ENCODE results near the gene HNRNPH2.

HNRNPH2 gene

DNA sequence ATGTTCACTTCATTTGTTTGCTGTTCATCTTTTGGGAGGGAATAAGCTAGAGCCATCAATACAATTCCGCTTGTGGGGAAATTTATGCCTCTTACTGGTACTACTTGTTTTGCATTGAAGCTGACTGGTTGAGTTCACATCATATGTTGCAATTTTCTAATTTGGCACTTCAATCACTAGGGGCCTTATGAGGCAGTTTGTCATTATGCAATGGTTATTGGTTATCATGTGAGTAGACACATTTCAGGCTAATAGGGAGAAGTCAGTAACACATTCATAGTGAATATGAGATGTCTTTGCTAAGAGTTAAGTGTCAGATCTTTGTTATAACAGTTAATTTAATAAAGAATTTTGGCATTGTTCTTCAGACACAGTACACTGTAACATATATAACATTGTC is 12.2 kb upstream of the HNRNPH2 start:
- DNase-seq (ENCODE audit: low spot score), result no peak

DNA sequence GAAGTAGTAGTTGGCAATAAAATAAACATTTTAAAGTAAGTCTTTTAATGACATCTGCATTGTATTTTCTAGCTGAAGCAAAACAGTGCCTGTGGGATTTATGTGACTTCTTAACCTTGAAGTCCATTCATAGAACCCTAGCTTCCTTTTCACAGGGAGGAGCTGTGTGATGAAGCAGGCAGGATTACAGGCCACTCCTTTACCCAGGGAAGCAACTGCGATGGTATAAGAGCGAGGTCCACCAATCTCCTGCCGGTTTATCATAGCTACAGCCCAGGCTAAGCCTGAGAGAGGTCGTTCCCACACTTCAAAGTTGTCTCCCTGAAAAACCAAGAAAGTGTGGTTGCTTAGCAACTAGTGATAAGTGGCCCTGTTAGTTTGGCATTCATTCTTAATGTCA is 10.2 kb upstream of the HNRNPH2 start:
- no peak for DNase-seq (ENCODE audit: low spot score)

DNA sequence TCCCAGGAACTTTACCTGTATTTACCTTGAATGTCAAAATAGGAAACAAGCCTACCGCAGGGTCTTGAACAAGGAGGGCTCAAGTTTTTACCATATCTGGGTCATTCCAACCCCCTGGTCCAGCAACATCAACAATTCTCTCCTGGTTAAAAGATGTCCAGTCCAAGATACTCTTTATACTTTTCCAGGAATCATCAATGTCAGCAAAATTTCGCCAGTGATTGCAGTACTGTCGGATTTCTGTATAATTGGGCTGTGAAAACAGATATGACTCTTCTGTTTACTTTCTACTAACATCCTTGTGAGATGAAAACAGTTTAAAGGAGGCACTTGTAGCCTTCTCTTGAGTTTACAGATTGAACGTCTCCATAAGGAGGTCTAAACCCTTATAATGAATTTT is 9.3 kb upstream of the HNRNPH2 start:
- DNase-seq (ENCODE audit: low spot score), result no peak

DNA sequence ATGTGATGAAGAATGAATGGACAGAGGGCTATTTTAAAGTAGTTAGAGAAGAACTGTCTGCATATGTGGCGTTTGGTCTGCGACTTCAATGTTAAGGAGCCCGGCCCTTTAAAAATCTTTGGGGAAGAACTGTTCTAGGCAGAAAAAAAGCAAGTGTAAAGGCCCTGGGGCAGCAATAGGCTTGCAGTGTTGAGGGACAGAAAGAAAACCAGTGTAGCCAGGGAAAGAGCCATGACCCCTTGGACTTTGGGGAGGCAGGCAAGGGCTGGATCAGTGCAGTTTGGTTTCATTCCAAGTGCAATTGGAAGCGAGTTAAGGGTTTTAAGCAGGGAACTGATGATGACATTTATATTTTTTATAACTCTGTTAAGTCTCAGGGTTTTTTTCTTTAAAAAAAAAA is 8.2 kb upstream of the HNRNPH2 start:
- no peak for DNase-seq (ENCODE audit: low spot score)

DNA sequence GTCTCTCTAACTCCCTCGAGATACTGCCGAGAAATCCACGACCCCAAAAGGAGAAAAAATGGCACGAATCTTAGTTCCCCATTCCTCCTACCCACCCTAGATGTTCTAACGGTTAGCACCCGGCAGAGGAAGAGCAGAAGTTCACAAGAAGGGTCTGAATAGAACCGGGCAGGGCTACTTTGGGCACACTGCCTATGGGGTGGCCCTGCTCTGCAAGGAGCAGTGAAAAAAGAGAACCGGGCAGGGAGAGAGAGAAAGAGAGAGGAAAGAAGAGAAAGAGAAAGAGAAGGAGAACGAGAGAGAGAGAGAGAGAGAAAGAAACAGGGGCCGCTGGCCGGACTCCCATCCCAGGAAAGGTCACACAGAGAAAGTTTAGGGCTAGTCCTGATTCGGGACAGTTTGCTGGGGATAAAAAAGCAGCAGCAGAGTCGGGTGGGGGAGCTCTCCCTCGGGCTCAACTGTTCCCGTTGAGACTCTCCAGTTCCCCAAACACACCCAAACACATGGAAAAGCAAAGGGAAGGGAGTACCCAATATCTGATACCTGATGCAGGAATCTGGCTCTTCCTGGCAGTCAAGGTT is 765 bp upstream of the HNRNPH2 start:
- no peak for DNase-seq (ENCODE audit: low spot score)

DNA sequence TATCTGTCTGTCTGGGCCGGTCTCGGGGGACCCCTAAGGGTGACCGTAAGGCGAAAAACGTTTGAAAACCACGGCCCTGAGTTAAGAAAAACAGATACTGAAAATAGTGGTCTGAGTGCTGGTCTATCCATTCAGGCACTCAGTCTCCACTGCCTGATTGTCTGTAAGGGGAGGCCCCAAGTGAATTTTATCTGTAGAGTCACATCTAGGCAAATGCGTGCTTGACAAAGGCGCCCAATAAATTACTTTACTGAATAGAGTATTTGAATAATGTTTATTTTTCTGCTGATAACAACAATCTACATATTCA is 465 bp downstream of the HNRNPH2 start:
- DNase-seq (ENCODE audit: low spot score), result no peak

DNA sequence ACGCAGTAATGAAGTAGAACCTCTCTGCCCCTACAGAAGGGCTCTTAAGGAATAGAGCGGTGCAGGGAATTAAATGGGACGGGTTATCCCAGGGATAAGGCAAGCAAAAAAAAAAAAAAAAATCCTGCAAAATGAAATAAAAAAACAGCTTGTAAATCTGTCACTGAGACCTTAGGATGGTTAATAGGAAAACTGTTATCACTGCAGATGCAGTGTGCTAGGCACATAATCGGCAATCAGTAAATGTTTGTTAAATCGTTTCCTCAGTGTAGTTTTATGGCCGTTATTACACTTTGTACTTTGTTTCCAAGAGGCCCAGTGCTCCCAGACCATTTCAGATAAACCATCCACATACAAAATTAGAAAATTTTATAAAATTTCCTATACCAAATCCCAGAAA is 1.0 kb downstream of the HNRNPH2 start:
- no peak for DNase-seq (ENCODE audit: low spot score)

DNA sequence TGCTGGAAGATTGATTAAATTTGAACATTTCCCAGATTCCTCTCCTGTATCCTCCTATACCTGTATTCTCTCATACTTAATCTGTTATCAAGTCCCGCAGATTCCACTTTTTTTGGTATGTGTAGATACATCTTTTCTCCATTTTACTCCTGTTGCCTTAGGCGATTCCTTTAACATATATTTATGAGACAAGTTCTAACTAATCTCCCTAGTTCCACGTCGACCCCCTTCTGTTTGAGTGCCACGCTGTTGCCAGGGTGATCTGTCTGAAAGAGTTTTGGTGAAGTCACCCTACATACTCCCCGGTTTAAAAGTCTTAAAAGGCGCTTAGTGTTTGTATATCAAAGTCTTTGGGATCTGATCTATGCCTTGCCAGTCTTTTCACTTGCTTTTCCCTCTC is 2.4 kb downstream of the HNRNPH2 start:
- DNase-seq (ENCODE audit: low spot score), result no peak

DNA sequence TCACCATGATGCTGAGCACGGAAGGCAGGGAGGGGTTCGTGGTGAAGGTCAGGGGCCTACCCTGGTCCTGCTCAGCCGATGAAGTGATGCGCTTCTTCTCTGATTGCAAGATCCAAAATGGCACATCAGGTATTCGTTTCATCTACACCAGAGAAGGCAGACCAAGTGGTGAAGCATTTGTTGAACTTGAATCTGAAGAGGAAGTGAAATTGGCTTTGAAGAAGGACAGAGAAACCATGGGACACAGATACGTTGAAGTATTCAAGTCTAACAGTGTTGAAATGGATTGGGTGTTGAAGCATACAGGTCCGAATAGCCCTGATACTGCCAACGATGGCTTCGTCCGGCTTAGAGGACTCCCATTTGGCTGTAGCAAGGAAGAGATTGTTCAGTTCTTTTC is 4.0 kb downstream of the HNRNPH2 start:
- no peak for DNase-seq (ENCODE audit: low spot score)

DNA sequence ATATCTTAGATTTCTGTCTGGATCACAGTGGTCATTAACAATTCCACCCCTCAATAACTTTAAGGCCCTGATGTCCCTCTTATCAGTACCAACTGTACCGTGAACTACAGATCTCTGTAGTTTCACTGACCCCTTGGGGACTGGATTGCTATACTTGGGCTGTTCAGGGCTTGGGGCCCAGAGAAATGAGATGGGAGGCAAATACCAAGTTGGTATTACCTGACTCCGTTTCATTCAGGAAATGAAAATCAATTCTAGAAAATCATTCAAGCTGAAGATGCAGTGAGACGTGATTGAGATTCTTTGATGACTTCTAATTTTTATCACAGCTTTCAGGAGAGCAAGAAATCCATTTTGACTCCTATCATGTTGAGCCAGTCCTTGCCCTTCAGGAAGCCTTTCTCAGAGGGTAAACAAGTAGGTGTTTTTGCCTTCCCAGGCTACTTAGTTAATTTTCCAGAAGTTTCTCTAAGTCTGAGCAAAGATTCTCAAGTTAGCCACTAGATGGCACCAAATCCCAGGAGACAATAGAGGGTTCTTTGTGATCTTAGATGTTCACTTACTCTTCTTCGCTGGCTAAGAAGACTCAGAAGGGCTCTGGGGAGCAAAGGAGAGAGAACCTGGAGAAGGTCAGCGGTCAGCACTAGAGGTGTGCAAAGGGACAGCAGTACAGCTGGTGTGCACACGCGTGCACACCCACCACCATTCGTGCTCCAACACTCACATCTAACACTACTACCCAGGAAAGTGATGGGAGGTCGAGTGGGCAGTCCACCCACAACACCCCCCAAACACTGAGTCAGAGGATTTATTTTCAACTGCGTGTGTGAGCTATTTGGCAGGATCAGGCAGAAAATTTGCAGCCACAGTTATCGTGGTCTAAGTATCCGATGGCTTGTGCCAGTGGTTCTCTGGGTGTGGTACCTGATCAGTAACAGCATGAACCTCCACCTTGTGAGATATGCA is 7.4 kb downstream of the HNRNPH2 start:
- DNase-seq (ENCODE audit: low spot score), result peak; percentile 58

DNA sequence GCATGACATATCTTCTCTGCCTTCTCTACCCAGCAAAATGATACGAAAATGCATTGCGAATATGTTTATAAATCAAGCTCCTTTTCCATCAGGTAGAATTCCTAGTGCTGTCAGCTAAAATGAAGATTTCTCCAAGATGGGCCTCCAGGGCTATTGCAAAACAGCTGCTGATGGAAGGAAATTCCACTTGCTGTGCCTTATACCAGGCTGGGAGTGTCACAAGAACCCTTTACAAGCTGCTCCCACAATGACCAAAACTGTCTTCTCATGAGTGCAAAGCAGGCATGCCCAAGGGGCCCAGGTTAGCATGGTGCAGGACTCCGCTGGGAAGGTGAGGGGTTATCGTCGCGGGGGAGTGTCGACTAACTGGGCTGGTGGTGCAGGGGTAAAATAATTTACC is 8.7 kb downstream of the HNRNPH2 start:
- no peak for DNase-seq (ENCODE audit: low spot score)

DNA sequence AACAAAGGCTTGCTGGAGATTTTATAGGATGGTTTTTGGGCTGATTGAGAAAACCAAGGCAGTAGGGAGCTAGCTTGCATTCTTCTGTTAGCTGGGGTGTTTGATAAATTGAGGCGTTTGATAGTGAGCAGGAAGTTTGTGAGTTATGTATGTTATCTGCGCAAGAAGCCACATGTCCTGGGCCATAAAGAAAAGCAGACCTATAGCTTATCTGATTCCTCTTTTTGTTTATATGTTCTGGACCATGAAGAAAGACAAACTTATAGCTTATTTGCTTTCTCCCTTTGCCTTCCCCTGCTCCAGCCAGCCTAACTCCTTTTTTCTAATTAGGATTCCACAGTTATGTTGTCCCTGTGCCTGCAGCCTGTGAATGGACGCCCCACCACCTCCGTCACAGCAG is 9.2 kb downstream of the HNRNPH2 start:
- DNase-seq (ENCODE audit: low spot score), result no peak

DNA sequence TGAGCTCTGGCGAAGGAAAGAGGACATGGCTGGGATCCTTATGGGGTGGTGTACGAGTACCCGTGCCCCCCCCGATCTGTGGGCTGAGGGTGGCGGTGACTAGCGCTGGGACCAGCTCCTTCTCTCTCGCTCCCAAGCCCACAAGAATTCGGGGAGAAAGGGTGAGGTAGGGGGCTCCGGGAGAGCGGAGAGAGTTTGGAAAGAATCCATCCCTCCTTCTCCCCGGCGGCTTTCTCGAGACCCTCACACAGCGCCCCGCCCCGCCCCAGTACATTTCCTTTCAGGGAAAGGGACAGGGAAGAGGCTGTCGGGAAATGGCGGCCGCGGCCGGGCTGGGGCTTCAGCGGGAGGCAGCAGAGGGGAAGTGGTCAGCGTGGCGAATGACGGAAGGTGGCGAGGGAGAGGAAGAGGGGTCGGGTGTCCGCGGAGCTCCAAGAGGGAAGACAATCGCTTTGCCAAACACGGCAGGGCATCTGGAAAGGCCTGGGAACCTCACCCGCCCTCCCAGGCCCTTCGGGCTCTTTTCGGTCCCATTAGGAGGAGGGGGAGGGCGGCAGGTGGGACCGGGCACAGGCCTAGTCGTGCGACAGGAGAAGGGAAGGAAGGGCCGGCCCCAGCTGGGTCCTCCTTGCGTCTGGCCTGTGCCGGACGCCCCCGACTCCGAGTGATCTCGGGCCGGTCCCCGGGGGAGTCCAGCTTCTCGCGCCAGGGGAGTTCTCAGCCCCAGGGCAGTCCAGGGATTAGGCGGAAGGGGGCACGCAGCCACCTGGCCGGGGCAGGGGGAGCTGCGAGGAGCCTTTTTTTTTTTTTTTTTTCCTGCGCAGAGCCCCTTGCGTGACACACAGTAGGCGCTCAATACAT is 10.2 kb downstream of the HNRNPH2 start:
- no peak for DNase-seq (ENCODE audit: low spot score)

DNA sequence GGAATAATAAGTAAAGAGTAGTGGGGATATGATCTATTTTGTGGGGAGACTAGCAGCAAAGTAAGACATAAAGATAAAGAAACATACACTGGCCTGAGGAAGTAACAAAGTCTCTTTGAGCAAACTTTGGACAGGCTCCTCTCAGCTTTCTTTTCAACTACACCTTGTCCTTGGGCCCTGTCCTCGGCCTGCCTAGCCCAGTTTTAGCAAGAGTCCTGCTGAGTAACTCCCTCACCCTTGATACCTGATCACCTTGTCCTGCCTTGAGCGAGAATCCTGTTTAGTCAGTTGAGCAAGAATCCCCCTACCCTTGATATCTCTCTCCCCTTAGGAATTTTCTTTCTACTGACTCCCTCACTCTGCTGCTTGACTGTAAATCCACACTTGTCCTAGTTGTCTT is 11.5 kb downstream of the HNRNPH2 start:
- DNase-seq (ENCODE audit: low spot score), result no peak

DNA sequence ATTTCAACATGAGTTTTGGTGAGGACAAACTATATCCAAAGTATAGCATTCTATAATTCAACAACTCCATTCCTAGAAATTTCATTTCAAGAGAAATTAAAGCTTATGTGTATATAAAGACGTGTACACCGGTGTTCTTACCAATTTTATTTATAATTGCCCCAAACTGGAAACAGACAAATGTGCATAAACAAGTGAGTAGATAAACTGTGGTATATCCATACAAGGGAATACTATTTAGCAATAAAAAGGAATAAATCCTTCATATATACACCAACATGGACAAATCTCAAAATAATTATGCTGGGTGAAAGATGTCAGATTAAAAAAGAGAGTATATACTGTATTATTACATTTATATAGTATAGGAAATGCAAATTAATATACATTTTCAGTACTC is 19.9 kb downstream of the HNRNPH2 start:
- no peak for DNase-seq (ENCODE audit: low spot score)

DNA sequence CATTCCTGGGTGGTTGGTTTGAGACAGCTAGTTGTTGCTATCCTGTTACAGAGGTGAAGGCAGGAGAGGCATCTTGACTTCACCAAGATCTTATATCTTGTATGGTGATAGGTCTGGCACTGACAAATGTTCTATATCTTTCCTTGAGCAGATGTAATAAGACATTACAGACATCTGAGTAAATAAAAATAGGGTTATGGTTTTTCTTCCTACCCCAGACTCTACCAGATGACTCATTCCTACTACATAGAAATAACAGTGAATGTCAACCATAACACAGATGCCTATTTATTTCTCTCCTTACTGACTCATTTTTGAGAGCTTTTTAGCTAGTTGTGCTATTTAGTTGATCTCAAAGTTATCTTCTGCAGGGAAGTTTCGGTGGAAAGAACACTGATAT is 21.9 kb downstream of the HNRNPH2 start:
- DNase-seq (ENCODE audit: low spot score), result no peak

DNA sequence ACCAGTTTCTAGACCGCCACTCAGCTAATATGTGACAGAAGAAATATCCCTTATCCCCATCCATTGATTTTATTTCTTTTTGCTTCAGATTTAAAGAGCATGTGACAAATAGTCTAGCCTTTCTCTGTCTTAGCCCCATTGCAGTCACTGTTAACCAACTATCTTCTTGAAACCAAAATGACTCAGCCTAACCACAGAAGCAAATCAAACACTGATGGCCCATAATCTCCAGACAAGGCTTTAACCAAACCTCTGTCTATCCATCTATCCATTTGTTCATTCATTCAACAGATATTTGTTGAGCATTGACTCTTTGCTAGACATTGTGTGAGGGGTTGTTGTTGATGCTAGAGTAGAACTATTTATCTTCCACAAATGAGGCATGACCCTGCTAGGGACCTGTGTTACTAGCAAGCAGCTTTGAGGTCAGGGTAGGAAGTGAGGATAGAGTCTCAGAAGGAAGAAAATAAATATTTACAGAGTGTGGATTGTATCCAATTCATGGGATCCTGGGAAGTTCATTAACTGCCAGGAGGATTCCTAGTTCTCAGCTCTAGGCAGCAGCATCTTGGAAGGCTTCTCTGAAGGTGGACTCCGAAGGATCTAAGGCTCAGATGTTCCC is 22.5 kb downstream of the HNRNPH2 start:
- no peak for DNase-seq (ENCODE audit: low spot score)

DNA sequence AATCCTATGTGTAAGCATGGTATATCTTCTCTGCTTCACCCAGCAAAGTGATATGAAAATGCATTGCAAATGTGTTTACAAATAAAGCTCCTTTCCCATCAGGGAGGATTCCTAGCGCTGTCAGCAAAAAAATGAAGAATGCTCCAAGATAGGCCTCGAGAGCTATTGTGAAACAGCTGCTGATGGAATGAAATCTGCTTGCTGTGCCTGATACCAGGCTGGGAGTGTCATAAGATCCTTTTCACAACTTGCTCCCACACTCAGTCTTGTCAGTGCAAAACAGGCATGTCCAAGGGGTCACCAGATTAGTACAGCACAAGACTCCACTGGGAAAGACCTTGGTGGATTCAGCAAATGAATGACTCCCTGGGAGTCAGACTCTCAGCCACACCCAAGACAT is 34.1 kb downstream of the HNRNPH2 start:
- DNase-seq (ENCODE audit: low spot score), result no peak

DNA sequence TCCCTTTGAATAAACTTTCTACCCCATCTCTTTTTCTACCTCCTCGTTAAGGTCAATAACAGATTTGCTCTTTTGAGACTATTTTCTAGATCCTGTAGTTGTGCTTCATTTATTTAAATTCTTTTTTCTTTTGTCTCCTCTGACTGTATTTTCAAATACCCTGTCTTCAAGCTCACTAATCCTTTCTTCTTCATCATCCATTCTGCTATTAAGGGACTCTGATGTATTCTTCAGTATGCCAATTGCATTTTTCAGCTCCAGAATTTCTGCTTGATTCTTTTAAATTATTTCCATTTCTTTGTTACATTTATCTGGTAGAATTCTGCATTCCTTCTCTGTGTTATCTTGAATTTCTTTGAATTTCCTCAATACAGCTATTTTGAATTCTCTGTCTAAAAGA is 41.3 kb downstream of the HNRNPH2 start:
- DNase-seq (ENCODE audit: low spot score), result no peak

DNA sequence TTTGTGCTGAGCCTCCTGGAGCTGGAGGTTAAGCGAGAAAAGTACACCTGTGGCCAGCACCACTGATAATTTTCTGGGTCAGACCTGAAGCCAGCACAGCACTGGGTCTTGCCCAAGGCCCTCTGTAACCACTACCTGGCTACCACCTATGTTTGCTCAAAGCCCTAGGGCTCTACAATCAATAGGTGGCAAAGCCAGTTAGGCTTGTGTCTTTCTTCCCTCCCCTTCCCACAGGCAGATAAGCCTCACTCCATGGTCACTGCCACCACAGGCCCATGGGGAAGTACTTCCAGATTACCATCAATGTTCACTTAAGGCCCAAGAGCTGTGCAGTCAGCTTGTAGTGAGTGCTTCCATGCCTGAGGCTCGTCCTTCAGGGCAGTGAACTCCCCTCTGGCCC is 42.1 kb downstream of the HNRNPH2 start:
- no peak for DNase-seq (ENCODE audit: low spot score)

DNA sequence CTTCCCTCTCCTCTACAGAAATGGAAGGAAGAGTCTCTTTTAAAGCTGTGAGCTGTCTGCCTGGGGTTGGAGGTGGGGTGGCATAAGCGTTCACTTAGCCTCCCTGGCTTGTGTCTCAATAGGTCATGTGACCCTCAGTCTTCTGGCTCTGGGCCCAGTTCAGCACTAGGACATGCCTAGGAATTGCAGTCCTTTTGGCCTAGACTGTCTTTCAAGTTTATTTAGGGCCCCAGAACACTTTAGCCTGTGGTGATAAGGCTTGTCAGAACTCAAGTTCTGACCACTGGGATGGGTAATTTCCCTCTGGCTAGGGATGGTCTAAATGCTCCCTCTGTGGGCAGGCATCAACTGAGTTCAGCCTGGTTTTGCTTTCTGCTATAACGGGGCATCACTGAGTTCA is 42.9 kb downstream of the HNRNPH2 start:
- no peak for DNase-seq (ENCODE audit: low spot score)

DNA sequence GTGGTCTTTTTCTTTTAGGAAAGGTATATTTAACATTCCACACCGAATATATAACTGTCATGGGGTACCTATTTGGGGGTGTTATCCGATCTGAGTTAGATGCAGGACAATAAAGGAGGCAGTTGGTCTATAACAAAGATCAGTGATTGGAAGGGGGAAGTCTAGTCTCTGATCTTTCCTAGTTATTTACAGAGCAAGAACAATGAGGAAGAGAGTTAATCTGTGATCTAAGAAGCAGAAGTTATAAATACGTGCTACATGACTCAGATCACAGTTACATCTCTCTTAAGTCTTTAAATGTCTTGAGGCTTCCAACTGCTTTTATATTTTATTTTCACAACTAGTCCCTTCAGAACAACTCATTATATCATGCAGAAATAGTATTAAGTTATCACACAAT is 44.0 kb downstream of the HNRNPH2 start:
- DNase-seq (ENCODE audit: low spot score), result no peak

DNA sequence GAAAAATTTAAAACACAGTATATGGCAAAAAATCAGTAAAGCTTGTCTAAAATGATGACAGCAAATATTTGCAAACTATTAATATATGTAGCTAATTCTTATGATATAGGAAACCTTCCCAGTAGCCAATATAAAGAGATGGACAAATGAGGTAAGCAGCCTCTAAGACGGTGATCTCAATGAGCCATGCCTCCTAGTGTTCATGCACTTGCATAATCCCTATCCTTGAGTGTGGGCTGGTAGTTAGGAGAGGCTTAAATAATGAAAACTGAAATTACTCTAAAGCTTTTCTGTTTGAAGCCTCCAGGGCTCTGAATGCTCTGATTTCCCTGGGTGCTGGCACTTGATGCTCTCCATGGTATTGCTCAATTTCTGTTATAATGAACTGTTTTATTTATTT is 52.6 kb downstream of the HNRNPH2 start:
- DNase-seq (ENCODE audit: low spot score), result no peak
